NCI-H146 treated with DMSO at 0.1 percent for 48 hours (cell line): ENCODE results near the gene ICAM1.

Experiments used
- DNase-seq: peaks from one replicate; lab custom pipeline; 2025; ENCODE audit not compliant: unreplicated experiment; lab: John Stamatoyannopoulos, UW

Gene ICAM1

DNA sequence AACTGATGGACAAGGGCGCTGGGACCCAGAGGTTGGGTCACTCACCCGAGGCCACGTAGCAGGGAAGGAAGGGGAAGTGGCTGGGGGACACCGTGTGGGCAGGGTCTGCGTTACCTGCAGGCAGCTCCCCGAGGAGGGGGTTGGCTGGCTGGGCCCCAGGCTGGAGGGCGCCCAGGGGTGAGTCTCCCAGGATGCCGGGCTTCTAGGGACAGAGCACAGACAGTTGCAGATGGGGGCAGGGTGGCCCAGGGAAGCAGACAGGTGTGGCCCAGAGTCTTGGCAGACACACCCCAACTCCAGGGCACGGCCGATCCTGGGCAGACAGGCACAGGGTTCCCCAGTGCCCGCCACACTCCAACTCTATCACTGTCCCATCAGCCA lies 50.5 kb downstream of the ICAM1 start:
- DNase-seq: no peak

- DNase-seq: no peak
Observed at GRCh38 chr19:10321874-10322835, 51.2 kb downstream of the ICAM1 start.

- DNase-seq: no peak
Observed at GRCh38 chr19:10325732-10326131, 54.8 kb downstream of the ICAM1 start.

DNA sequence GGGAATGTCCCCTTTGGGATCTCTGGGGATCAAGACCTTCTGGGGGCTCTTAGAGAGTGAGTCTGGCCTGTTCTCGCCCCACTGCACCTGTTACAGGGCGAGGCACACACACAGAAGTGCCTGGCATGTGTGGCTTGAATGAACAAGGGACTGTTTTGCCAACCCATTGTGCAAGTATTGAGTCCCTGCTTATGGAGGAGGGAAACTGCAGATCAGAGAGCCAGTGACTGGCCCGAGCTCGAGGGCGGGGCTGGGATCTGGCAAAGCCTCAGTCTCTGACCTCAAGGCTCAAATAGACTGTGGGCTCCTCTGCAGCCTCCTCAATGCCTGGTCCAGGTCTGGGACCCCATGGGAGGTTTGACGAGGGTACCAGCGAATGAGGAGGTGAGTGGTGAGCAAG lies 56.9 kb downstream of the ICAM1 start:
- DNase-seq: no peak

GRCh38 chr19:10328558-10329429 lies 57.9 kb downstream of the ICAM1 start:
- DNase-seq: no peak

DNA sequence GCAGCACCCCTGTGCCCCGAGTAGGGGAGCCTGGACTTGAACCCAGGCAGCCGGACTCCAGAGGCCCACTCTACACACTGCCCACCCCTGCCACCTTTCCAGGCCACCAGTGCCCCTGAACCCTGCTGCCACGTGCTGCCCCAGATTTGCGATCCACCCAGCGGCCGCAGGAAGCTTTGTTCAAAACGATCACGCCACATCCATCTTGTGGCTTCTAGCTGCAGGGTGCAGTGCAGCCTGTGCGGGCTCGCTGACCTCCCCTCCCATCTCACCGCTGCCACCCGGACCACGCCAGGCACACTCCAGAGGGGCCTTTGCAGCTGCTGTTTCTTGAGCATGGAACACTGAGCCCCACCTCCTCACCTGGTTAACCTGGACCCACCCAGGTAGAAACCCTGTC lies 58.6 kb downstream of the ICAM1 start:
- DNase-seq: no peak

GRCh38 chr19:10332158-10332964 lies 61.4 kb downstream of the ICAM1 start:
- DNase-seq: no peak

DNA sequence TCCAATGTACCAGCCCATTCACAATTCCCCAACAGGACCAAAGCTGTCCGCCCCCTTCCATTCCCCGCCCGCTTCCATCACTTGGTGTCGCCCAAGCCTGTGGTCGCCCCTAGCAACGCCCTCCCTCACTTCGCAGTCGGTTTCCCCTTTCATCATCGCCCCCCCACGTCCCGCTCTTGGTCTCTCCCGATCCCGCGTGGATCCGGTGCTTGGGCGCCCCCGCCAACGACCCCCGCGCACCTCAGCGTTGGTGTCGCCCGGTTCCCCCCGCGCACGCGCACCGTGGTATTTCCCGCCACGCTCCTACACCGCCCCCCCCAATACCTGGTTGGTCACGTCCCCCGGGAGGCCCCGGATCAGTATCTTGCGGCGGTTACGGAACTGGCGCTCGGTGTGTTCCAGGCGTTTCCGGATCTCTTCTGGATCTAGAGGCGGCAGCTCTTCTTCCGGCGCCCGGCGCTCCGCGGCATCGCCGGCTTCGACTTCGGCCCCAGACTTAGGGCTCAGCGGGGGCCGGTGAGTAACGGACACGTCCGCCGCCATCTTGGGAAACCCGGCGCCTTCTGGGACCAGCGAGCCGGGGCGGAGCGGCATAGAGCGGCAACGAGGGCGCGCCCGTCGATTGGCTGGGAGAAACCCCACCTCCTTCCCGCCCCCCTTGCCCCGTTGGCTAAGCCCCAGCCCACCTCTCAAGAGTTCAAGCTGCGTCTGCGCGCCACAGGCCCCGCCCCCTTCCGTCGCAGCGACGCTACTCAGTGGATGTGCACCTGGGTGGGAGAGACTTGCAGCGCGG lies 62.2 kb downstream of the ICAM1 start, which contains the start of gene RAVER1:
Gene RAVER1 (minus strand): TSS at position 565 of the 793 bp plus-strand sequence. CDS start 22 bp downstream, at position 543.
- DNase-seq: peak; percentile 94

GRCh38 chr19:10333758-10334587 lies 63.1 kb downstream of the ICAM1 start:
- no peak for DNase-seq

- DNase-seq: peak; percentile 74
Observed at GRCh38 chr19:10334588-10335351, 63.9 kb downstream of the ICAM1 start.

DNA sequence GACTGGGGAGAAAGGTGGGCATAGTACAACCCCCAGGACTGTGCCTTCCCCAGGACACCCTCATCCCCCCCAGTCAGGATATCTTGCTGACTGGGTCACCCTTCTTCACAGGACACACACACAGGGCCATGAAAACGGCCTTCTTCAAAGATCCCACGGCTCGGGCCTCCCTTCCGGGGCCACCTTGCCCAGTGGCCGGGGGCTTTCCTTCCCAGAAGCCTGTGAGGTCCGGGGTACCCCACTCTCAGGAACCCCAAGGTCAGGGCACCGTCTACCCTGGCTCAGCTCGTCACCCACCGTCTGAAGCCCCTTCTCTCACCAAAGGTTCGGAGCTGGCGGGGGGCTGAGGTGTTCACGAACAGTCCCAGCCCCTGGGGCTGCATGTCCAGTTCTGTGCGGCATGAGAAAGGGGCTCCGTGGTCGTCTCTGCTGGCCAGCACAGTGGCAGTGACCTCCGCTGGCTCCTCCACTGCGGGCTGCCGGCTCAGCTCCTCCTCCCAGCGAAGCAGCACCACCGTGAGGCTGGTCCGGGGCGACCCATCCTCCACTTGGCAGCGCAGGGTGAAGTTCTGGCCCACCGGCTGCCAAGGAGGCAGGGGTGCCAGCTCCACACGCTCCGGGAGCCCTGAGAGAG lies 64.5 kb downstream of the ICAM1 start:
- DNase-seq: no peak
